Measurements from ENCODE around the gene FKRP.
"Not testable (repeated sequence)": the region's sequence is repeated elsewhere in the genome, so short reads cannot be mapped to it uniquely, and the experiment has no call there.

The FKRP gene, protein sequence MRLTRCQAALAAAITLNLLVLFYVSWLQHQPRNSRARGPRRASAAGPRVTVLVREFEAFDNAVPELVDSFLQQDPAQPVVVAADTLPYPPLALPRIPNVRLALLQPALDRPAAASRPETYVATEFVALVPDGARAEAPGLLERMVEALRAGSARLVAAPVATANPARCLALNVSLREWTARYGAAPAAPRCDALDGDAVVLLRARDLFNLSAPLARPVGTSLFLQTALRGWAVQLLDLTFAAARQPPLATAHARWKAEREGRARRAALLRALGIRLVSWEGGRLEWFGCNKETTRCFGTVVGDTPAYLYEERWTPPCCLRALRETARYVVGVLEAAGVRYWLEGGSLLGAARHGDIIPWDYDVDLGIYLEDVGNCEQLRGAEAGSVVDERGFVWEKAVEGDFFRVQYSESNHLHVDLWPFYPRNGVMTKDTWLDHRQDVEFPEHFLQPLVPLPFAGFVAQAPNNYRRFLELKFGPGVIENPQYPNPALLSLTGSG

DNA sequence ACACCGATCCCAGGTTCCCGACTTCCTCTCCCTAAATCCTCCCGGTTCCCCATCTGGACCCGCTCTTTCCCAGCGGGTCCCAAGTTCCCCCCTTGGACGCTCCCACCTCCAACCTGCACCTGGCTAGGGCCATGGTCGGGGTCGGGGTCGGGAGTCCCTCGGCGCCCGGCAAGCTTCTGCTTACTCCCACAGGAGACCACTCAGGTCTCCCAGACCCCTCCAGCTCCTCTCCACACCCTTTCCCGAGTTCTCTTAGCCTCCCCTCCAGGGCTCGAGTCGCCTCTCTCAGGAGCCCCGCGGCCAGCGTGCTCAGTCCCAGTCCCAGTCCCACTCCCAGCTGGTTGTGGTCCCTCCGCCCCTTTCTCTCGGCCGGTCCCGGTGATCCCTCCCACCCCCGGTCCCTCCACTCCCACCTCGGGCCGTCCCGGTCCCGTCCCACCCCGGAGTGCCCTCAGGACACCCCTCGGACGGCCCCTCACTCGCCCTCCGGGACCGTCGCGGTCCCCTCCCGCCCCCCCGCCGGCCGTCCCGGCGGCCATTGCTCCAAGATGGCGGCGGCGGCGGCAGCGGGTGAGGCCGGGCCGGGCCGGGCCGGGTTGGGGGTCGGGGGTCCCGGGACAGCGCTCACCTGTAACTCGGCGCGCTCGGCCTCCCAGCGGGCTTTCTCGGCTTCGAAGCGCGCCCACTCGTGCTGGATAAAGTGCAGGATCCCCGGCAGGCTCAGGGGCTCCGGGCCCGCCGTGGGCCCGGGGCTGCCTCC is at the start of gene FKRP:
TSS of gene FKRP (plus strand) at position 537 of the 760 bp plus-strand sequence. CDS start 9,394 bp downstream, outside the sequence.
- Histone ChIP-seq H3K4me1 (ENCODE audit: control insufficient read depth, insufficient read depth, low read length, unreplicated experiment) (no peaks in the 10 kb centered on the region), H3K4me3 (ENCODE audit: low read depth, low read length) (peak within 1 kb of the TSS; percentile 89), H3K27me3 (ENCODE audit: insufficient read depth, low read length) (no peaks in the 10 kb centered on the region), H3K36me3 (ENCODE audit: insufficient read depth, low read length) (no peaks in the 10 kb centered on the region), H3K27ac (ENCODE audit: low read depth, low read length) (peak within 1 kb of the TSS; percentile 57; the same call in 1 of the 2 replicates), H3K79me2 (ENCODE audit: control insufficient read depth, insufficient read depth, low read length, unreplicated experiment) (peaks cover 52% of the 10 kb centered on the region), H2AFZ (ENCODE audit: low read length, unreplicated experiment) (peak within 1 kb of the TSS; percentile 99)

DNA sequence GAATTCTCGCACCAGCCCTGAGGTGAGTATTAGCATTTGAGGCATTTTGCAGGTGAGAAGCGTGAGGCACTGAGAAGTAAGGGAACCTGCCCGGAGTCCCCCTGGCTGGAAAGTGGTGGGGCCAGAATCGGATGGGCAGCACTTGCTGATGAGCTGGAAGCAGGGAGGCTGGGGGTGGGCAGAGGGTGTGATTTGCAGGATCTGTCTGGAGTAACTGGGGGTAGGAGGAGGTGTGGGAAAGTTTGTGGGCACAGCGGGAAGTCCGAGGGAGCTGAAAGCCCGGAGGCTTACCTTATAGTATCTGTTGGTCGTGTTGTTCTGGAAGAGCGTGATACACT is 49.0 kb upstream of the FKRP start:
- H3K79me2 ChIP-seq (ENCODE audit: control insufficient read depth, insufficient read depth, low read length, unreplicated experiment): no peaks in the 10 kb centered on the region
- H2AFZ ChIP-seq (ENCODE audit: low read length, unreplicated experiment): no peak overlapping the region
- H3K27me3 ChIP-seq (ENCODE audit: insufficient read depth, low read length): no peaks in the 10 kb centered on the region
- no peaks in the 10 kb centered on the region for H3K4me1 ChIP-seq (ENCODE audit: control insufficient read depth, insufficient read depth, low read length, unreplicated experiment)
- H3K36me3 ChIP-seq (ENCODE audit: insufficient read depth, low read length): peaks cover 17% of the 10 kb centered on the region
- no peak overlapping the region for H3K27ac ChIP-seq (ENCODE audit: low read depth, low read length)
- H3K4me3 ChIP-seq (ENCODE audit: low read depth, low read length): no peak overlapping the region

DNA sequence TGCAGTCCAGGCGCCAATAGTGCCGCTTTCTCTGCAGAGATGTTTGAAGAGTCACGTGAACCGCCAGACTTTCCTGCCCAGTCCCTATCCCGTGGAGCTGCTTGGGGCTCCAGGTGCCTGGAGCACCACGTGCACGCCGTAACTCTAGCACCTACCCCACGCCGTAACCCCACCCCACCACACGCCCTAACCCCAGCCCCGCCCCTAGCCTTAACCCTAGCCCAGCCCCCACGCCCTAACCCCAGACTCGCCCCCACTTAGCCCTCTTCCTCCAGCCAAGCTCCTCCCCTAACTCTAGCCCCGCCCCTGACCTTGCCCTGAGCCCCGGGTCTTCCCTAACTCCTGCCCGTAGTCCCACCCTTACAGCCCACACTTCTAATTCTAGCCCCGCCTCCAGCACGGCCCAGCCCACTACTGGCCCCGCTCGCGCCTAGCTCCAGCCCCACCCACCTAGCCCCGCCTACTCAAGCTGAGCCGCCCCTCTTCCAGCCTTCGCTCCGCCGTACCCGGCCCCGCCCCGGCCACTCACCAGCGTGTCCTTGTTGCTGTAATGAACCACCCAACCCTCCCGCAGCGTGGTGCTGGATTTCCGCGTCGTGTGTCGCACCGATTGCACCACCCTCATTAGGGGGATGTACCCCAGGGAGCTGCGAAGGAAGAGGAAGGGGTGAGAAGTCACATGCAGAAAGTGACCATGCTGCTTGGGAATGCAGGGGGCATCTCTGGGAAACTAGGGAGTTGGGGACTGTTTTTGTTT is 48.5 kb upstream of the FKRP start:
- Histone ChIP-seq H3K27ac (ENCODE audit: low read depth, low read length) (no peak overlapping the region), H3K4me3 (ENCODE audit: low read depth, low read length) (no peak overlapping the region), H3K27me3 (ENCODE audit: insufficient read depth, low read length) (no peaks in the 10 kb centered on the region), H3K36me3 (ENCODE audit: insufficient read depth, low read length) (peaks cover 16% of the 10 kb centered on the region), H3K79me2 (ENCODE audit: control insufficient read depth, insufficient read depth, low read length, unreplicated experiment) (no peaks in the 10 kb centered on the region), H2AFZ (ENCODE audit: low read length, unreplicated experiment) (no peak overlapping the region), H3K4me1 (ENCODE audit: control insufficient read depth, insufficient read depth, low read length, unreplicated experiment) (no peaks in the 10 kb centered on the region)

DNA sequence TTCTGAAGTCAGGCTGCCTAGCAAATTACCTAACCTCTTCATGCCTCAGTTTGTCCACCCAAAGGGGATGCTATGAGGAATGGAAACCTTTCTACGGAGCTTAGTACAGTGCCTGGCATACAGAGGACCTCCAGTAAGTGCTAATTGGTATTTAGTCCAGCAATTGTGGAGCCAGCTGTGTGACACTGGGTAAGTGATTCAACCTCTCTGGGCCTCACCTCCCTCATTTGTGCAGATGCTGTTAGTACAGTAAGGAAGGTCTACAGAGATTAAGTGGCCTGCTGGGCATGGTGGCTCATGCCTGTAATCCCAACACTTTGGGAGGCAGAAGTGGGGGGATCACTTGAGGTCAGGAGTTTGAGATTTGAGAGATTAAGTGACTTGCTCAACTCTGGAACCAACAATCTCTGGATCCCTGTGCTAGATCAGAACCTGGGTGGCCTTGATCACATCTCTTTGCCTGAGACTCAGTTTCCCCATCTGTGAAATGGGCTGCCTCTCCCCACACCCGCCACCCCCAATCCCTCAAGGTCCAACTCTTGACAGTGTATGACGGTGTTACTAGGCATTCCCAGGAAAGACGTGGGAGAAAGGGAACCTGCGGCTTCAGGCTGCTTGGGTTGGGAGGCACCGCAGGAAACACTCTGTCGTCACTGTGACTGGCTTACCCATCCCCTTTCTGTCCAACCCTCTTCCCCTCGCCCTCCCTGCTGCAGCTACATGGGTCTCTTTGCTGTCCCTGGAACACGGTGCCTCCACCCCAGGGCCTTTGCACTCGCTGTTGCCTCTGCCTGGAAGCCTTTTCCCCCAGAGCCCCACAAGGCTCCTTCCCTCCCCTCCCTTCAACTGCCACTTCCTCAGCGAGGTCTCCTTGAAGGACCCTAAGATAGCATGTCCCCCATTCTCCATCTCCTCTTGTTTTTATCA is 47.2 kb upstream of the FKRP start:
- H3K4me3 ChIP-seq (ENCODE audit: low read depth, low read length): no peak overlapping the region
- no peaks in the 10 kb centered on the region for H3K4me1 ChIP-seq (ENCODE audit: control insufficient read depth, insufficient read depth, low read length, unreplicated experiment)
- no peak overlapping the region for H2AFZ ChIP-seq (ENCODE audit: low read length, unreplicated experiment)
- H3K36me3 ChIP-seq (ENCODE audit: insufficient read depth, low read length): peaks cover 7% of the 10 kb centered on the region
- H3K27me3 ChIP-seq (ENCODE audit: insufficient read depth, low read length): no peaks in the 10 kb centered on the region
- no peaks in the 10 kb centered on the region for H3K79me2 ChIP-seq (ENCODE audit: control insufficient read depth, insufficient read depth, low read length, unreplicated experiment)
- H3K27ac ChIP-seq (ENCODE audit: low read depth, low read length): no peak overlapping the region

DNA sequence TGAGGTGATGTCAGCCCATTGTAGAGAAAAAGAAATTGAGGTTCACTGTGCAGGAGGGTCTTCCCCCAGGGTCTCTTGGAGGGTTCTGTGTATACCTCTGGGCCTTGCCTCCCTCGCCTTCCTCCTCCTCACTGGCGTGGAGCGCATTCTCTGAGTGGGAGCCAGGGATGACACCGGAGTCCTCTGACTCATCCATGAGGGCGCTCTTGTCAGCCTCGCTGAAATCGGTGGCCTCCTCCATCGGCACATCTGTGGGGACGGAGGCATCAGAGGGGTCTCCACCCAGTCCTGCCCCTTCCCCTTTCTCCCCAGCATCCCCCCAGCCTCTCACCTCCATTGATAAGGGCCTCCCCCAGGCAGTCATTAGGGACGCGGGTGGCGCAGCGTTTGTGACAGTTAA is 45.2 kb upstream of the FKRP start:
- no peaks in the 10 kb centered on the region for H3K27me3 ChIP-seq (ENCODE audit: insufficient read depth, low read length)
- no peak overlapping the region for H2AFZ ChIP-seq (ENCODE audit: low read length, unreplicated experiment)
- peaks cover 3% of the 10 kb centered on the region; the same call in 1 of the 2 replicates for H3K36me3 ChIP-seq (ENCODE audit: insufficient read depth, low read length)
- H3K27ac ChIP-seq (ENCODE audit: low read depth, low read length): no peak overlapping the region
- no peak overlapping the region for H3K4me3 ChIP-seq (ENCODE audit: low read depth, low read length)
- no peaks in the 10 kb centered on the region for H3K79me2 ChIP-seq (ENCODE audit: control insufficient read depth, insufficient read depth, low read length, unreplicated experiment)
- no peaks in the 10 kb centered on the region for H3K4me1 ChIP-seq (ENCODE audit: control insufficient read depth, insufficient read depth, low read length, unreplicated experiment)

DNA sequence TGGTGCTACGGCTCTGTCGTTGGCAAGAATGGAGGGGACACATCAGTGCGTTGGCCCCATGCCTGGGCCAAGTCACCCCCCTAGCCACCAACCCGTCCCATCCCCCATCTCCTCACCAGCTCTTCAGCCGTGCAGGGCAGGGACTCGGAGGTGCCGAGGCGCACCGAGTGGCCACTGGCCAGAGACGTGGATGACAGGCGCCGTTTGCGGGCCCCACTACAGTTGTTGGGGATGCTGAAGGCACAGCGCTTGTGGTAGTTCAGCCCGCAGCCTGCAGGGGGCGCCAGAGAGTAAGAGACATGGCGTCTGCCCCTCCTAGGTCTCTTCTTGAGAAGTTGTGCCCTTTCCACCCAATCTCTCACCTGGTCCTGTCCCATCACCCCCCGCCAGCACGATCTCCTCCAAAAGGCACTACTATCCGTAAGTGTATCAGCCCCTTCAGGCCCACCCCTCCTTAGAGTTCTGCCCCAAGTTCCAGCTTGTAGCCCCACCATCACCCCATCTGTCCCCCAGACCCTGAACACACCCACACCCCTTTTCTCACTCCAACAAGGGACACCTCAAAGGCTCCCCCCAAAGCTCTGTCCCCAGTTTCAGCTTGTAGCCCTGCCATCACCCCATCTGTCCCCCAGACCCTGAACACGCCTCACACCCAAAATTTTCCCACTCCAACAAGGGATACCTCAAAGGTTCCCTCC is 41.3 kb upstream of the FKRP start:
- Histone ChIP-seq H3K27me3 (ENCODE audit: insufficient read depth, low read length) (no peaks in the 10 kb centered on the region), H3K79me2 (ENCODE audit: control insufficient read depth, insufficient read depth, low read length, unreplicated experiment) (no peaks in the 10 kb centered on the region), H2AFZ (ENCODE audit: low read length, unreplicated experiment) (no peak overlapping the region), H3K4me3 (ENCODE audit: low read depth, low read length) (no peak overlapping the region), H3K4me1 (ENCODE audit: control insufficient read depth, insufficient read depth, low read length, unreplicated experiment) (no peaks in the 10 kb centered on the region), H3K27ac (ENCODE audit: low read depth, low read length) (no peak overlapping the region), H3K36me3 (ENCODE audit: insufficient read depth, low read length) (no peaks in the 10 kb centered on the region)

DNA sequence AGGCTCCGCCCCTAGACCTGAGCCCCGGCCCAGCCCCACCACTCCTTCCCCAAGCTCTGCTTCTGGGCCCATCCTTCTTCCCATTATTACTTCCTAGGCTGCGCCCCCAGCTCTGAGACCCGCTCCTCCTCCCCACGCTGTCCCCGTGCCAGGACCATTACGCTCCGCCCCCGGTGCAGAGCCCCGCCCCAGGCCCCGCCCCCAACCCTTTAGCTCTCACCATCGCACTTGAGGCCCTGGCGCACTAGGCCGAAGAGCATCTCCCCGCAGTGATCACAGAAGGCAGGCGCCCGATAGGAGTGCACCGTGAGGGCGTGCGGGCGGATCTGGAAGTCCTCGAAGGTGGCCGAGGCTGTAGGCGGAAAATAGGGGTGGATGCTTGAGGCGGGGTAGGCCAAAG is 35.2 kb upstream of the FKRP start:
- no peak overlapping the region for H2AFZ ChIP-seq (ENCODE audit: low read length, unreplicated experiment)
- H3K4me1 ChIP-seq (ENCODE audit: control insufficient read depth, insufficient read depth, low read length, unreplicated experiment): peaks cover 6% of the 10 kb centered on the region
- no peak overlapping the region for H3K4me3 ChIP-seq (ENCODE audit: low read depth, low read length)
- H3K27ac ChIP-seq (ENCODE audit: low read depth, low read length): no peak overlapping the region
- peaks cover 18% of the 10 kb centered on the region for H3K79me2 ChIP-seq (ENCODE audit: control insufficient read depth, insufficient read depth, low read length, unreplicated experiment)
- no peaks in the 10 kb centered on the region for H3K27me3 ChIP-seq (ENCODE audit: insufficient read depth, low read length)
- no peaks in the 10 kb centered on the region for H3K36me3 ChIP-seq (ENCODE audit: insufficient read depth, low read length)

DNA sequence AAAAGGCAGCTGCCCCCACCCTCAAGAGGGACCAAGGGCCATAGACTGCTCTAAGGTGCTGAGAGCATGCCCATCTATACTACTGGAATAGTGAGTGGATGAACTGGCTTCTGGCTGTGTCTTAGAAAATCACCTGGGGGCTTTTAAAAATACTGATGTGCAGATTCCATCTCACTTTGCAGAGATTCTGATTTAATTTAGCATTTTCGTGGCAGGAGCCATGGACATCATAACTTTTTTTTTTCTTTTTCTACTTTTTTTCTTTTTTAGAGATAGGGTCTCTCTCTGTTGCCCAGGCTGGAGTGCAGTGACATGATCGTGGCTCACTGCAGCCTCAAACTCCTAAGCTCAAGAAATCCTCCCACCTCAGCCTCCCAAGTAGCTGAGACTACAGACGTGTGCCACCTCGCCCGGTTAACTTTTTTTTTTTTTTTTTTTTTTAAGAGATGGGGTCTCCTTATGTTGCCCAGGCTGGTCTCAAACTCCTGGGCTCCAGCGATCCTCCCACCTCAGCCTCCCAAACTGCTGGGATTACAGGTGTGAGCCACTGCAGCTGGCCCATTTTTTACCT is 33.0 kb upstream of the FKRP start:
- not testable (repeated sequence) for H3K36me3 ChIP-seq (ENCODE audit: insufficient read depth, low read length); H3K27ac ChIP-seq (ENCODE audit: low read depth, low read length); H2AFZ ChIP-seq (ENCODE audit: low read length, unreplicated experiment); H3K4me3 ChIP-seq (ENCODE audit: low read depth, low read length); H3K4me1 ChIP-seq (ENCODE audit: control insufficient read depth, insufficient read depth, low read length, unreplicated experiment); H3K27me3 ChIP-seq (ENCODE audit: insufficient read depth, low read length)
- peaks cover 30% of the 10 kb centered on the region for H3K79me2 ChIP-seq (ENCODE audit: control insufficient read depth, insufficient read depth, low read length, unreplicated experiment)

DNA sequence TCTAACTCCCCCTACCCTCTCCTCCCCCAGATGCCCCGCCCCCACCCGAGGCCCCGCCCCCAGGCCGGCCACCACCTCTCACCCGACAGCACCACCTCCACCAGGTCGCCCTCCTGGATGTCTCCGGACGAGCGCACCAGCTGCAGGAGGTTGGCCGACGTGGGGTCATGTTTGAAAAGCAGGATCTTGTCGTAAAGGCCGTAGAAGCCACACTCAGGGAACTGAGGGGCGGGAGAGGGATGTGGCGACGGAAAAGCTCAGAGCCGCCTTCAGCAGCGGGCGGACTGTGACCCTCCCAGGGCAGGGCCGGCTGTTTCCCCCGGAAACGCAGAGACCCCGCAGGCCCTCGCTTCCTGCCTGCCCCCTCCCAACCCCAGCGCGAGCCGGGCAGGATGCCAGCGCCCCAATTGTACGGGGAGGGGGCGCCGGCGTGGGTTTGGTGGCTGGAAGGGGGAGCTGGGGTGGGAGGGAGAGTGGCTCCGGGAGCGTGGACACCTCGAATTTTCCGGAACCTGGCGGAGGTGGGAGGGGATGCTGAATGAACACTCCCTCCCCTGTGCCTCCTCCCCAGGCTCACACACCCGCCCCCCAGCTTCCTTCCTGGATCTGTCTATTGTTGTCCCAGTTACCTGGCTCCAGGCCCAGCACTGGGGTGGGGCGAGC is 31.9 kb upstream of the FKRP start:
- peak overlapping the region; percentile 25 for H2AFZ ChIP-seq (ENCODE audit: low read length, unreplicated experiment)
- peaks cover 30% of the 10 kb centered on the region for H3K79me2 ChIP-seq (ENCODE audit: control insufficient read depth, insufficient read depth, low read length, unreplicated experiment)
- peaks cover 9% of the 10 kb centered on the region for H3K4me1 ChIP-seq (ENCODE audit: control insufficient read depth, insufficient read depth, low read length, unreplicated experiment)
- H3K4me3 ChIP-seq (ENCODE audit: low read depth, low read length): peak overlapping the region; percentile 91
- H3K36me3 ChIP-seq (ENCODE audit: insufficient read depth, low read length): no peaks in the 10 kb centered on the region
- peak overlapping the region; percentile 59 for H3K27ac ChIP-seq (ENCODE audit: low read depth, low read length)
- H3K27me3 ChIP-seq (ENCODE audit: insufficient read depth, low read length): no peaks in the 10 kb centered on the region
